AG09319 (cell line): ENCODE measurements around the gene MEI4.

ENCODE experiments used
- DNase-seq: peaks from one replicate; pipeline ENCODE4 v3.0.0-alpha.2; 2010; ENCODE audit warnings: low read depth; ENCODE audit errors: extremely low read depth
- CTCF ChIP-seq: IDR thresholded peaks from 2 replicates; pipeline ENCODE4 v1.5.1; 2011; ENCODE audit warnings: low read depth, mild to moderate bottlenecking, inconsistent platforms, low read length, moderate library complexity

Gene MEI4

GRCh38 chr6:77626426-77626825 lies 26.4 kb upstream of the MEI4 start:
- TF ChIP-seq CTCF: no peak
- no peak for DNase-seq

- no peak for TF ChIP-seq CTCF
- DNase-seq: no peak
Measured at GRCh38 chr6:77630014-77630413, 22.8 kb upstream of the MEI4 start.

GRCh38 chr6:77633471-77633870 lies 19.4 kb upstream of the MEI4 start:
- TF ChIP-seq CTCF: no peak
- DNase-seq: no peak

GRCh38 chr6:77633993-77634715 lies 18.7 kb upstream of the MEI4 start:
- DNase-seq: no peak
- TF ChIP-seq CTCF: no peak

GRCh38 chr6:77638129-77638830 lies 14.6 kb upstream of the MEI4 start:
- TF ChIP-seq CTCF: no peak
- DNase-seq: no peak

- DNase-seq: no peak
- TF ChIP-seq CTCF: no peak
Measured at GRCh38 chr6:77644102-77644705, 8.6 kb upstream of the MEI4 start.

- TF ChIP-seq CTCF: no peak
Measured at GRCh38 chr6:77650098-77650663, 2.7 kb upstream of the MEI4 start.

More at GRCh38 chr6:77650098-77650663, 2.7 kb upstream of the MEI4 start:
- DNase-seq: no peak
